ENCODE results near the gene NANS.
"Not testable (repeated sequence)": the region's sequence is repeated elsewhere in the genome, so short reads cannot be mapped to it uniquely, and the experiment has no call there.

Gene NANS

DNA sequence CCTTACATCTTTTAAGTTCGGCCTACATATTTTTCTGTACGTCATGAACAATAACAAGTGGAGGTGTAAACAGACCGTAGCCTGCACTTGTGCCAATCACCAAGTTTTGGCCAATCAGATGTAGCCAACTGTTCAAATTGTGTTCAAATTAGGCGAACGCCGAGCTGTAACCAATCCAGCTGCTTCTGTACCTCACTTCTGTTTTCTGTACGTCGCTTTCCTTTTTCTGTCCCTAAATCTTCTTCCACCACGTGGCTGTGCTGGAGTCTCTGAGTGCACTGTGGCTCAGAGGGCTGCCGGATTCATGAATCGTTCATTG, 36.0 kb downstream of the NANS start:
- in situ Hi-C loops (cut with MboI; ENCODE audit: low pct_unique_long_range_greater_than_20kb, low sequenced_read_pairs): no loop called here
- no peak for DNase-seq

DNA sequence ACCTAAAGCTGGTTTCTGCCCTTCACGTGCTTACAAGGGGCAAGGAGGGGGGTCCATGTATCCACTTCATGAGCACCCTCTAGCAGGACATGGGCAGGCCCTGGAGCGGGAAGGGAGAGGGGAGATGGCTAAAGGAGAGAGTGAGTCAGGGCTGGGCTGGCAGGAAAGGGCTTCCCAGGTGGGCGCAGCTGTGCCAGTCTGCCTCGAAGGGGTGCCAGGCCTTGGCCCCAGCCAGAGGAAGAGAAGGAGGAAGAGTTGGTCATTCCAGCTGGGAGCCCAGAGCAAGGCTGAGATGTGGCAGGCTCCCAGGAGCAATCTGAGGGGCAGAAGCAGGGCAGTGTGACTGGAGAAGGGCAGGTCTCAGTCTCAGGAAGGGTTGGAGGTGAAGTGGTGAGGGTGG, 37.8 kb downstream of the NANS start:
- in situ Hi-C loops (cut with MboI; ENCODE audit: low pct_unique_long_range_greater_than_20kb, low sequenced_read_pairs): no loop called here
- no peak for DNase-seq

DNA sequence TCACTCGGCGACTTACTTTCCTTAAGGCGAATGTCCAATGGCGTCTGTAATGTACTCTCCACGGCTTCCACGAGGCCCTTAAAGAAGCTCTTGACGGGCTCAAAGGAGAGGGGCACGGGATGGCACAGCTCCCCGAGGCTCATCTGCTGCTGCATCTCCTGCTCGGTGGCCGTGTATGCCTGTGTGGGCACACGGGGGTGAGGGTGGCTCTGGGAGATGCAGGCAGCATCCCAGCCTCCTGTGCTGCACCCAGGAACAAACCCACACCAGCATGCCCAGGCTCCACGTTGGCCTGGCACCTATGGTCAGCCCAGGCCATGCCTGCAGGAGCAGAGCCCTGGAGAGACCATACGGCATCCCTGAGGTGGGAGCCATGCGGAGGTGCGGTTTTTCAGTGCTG, 38.3 kb downstream of the NANS start:
- in situ Hi-C loops (cut with MboI; ENCODE audit: low pct_unique_long_range_greater_than_20kb, low sequenced_read_pairs): no loop called here

DNA sequence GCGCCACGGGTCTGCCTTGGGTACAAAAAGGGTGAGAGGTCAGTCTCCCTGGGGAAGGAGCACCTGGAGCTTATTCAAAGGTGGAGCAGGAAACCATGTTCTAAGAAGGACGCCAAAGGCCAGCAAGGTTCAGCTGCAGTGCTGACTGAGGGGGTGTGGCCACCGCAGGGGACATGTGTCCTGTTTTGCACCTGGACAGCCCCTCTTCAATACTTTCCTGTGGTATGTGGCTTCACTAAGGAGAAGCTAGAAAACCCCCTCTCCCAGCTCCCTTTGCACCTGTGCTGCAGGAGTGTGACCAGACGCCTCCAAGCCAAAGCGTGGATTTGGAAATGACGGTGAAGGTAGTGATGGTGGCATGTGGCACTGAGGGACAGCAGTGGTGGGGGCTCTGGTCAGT, 38.9 kb downstream of the NANS start:
- no peak for DNase-seq
- in situ Hi-C loops (cut with MboI; ENCODE audit: low pct_unique_long_range_greater_than_20kb, low sequenced_read_pairs): no loop called here

More for the DNA sequence above, 38.3 kb downstream of the NANS start:
- DNase-seq: no peak

DNA sequence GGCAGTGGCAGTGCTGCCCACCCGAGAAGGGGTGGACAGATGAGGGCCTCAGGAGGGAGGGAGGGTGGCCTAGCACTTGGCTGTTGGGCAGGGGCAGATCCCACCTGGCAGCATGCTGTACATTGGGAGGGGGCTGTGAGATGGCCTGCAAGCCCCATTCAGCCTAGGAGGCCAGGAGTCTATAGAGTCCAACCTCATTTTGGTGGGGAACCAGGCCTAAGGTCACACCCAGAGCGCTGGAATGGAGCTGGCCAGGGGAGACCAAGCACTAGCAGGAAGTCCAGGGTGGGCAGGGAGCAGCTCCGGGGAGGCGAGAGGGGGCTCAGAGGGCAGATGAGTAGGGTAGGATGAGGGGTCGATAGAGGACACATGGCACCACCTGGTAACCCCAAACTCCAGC, 39.6 kb downstream of the NANS start:
- in situ Hi-C loops (cut with MboI; ENCODE audit: low pct_unique_long_range_greater_than_20kb, low sequenced_read_pairs): no loop called here
- DNase-seq: no peak

DNA sequence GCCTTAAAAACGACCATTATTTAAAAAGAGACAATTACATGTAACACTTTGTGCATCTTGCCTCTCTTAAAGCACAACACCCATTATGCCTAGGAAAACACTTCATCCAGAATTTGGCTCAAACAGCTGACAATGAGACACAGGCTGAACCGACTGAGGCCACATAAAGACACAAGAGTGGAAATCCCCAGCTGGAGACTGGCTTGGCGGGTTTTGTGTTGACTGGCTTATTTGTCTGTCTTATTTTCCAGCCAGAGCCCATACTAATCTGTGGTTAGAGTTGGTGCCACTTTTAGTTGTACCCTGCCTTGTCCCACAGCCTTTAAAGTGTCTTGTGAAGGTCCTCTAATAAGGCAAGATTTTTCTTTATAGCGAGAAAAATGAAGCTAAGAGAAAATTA, 41.3 kb downstream of the NANS start:
- no peak for DNase-seq
- in situ Hi-C loops (cut with MboI; ENCODE audit: low pct_unique_long_range_greater_than_20kb, low sequenced_read_pairs): no loop called here

DNA sequence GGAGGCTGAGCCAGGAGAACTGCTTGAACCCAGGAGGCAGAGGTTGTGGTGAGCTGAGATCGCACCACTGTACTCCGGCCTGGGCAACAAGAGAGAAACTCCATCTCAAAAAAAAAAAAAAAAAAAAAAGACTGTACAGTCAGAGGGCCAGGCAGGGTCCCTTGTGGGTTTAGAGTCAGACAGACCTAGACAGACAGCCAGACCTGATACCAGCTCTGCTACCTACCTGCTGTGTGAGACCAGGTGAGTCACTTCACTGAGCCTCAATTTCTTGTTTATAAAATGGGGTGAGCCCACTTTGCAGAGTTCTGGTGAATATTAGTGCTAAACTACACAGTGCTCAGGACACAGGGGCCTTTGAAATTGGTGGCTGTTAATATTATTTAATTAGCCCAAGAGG, 42.8 kb downstream of the NANS start:
- in situ Hi-C loops (cut with MboI; ENCODE audit: low pct_unique_long_range_greater_than_20kb, low sequenced_read_pairs): no loop called here
- DNase-seq: no peak

DNA sequence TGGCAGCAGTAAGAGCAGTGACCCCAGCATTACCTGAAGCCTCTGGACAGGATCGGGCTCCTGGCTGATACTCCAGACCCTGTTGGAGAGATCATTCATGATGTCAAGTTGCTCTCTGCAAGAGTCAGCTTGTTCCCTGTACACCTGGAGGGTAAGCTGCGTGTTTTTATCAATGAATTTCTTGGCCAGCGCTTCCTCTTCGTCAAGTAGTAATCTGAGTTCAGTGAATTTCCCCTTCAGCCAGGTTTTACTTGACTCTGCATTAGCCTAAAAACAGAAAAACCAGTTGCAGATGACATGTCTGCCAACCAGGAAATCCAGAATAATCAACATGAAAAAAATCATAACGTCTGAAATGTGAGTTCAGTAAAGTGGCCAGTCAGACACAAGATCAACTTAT, 43.4 kb downstream of the NANS start:
- no peak for DNase-seq
- in situ Hi-C loops (cut with MboI; ENCODE audit: low pct_unique_long_range_greater_than_20kb, low sequenced_read_pairs): no loop called here

DNA sequence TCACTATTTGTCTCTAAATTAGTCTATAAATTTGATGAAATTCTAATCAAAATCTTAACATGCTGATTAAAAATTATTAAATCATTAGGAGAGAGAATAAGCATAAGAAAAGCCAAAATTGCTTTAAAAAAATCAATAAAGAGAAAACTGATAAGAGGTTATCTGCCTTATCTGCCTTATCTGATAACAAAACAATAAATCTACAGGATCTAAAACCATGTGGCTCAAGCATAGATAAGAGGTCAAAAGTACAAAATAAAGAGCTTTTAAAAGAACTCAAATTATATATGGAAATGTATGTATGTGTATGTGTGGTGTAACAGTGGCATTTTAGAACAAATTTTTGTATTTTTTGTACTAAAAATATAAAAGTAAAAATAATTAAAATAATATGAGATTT, 43.9 kb downstream of the NANS start:
- in situ Hi-C loops (cut with MboI; ENCODE audit: low pct_unique_long_range_greater_than_20kb, low sequenced_read_pairs): no loop called here
- no peak for DNase-seq

DNA sequence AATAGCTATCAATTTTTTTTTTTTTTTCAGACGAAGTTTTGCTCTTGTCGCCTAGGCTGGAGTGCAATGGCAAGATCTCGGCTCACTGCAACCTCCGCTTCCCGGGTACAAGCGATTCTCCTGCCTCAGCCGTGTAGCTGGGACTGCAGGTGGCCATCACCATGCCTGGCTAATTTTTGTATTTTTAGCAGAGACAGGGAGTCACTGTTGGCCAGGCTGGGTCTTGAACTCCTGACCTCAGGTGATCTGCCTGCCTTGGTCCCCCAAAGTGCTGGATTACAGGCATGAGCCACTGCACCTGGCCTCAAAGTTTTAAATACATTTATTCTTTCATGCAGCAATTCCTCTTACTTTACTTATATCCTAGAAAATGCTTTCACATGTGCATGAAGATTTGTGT, 44.9 kb downstream of the NANS start:
- no peak for DNase-seq
- in situ Hi-C loops (cut with MboI; ENCODE audit: low pct_unique_long_range_greater_than_20kb, low sequenced_read_pairs): no loop called here

DNA sequence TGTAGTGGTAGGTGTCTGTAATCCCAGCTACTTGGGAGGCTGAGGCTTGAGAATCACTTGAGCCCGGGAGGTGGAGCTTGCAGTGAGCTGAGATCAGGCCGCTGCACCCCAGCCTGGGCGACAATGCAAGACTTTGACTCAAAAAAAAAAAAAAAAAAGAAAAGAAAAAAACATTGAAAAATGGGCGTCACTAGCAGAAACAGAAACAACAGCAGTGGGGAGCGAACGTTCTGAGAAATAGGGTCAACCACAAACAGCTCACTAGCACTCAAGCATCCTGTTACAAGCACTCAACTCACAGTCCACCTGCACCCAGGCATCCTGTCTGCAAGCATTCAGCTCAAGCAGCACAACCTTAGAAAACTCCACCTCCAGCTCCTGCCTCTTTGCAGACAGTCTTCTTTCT, 45.3 kb downstream of the NANS start:
- DNase-seq: peak; percentile 93
- in situ Hi-C loops (cut with MboI; ENCODE audit: low pct_unique_long_range_greater_than_20kb, low sequenced_read_pairs): no loop called here

DNA sequence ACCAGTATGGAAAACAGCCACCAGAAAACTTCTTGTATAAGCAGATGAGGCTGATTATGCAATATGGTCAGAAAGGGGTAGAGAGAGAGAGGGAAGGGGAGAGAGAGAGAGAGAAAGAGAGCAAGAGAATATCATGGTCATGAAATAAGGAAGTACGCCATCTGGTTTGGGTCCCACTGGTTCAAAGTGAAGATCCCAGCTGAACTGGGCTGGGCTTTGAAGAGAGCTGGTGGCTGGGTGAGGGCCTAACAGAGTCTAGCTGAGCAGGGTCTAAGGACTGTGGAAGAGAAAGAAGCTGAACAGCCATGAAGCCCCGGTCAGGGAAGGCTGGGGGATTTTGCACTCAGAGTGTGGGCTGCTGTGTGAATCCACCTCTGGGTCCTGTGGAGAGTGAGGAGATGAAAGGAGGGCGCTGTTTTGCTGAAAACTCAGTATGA, 47.9 kb downstream of the NANS start:
- DNase-seq: peak; percentile 94
- in situ Hi-C loops (cut with MboI; ENCODE audit: low pct_unique_long_range_greater_than_20kb, low sequenced_read_pairs): no loop called here

DNA sequence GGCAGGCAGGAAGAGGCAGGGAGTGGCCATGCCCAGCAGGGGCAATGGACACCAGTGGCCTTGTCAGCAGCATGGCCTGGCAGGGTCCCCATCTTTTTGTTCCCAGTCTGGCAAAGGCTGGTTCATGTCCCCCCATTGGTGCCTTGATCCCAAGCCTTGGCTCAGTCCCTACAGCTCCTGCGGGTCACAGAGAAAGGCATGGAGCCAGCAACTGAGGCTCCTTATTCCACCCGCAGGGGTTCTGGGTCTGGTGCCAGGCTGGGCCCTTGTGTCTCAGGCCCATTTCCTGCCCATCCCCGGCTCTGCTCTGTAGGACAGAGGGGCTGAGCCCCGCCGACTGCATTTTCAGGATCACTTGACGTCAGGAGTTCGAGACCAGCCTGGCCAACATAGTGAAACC, 48.5 kb downstream of the NANS start:
- in situ Hi-C loops (cut with MboI; ENCODE audit: low pct_unique_long_range_greater_than_20kb, low sequenced_read_pairs): no loop called here

DNA sequence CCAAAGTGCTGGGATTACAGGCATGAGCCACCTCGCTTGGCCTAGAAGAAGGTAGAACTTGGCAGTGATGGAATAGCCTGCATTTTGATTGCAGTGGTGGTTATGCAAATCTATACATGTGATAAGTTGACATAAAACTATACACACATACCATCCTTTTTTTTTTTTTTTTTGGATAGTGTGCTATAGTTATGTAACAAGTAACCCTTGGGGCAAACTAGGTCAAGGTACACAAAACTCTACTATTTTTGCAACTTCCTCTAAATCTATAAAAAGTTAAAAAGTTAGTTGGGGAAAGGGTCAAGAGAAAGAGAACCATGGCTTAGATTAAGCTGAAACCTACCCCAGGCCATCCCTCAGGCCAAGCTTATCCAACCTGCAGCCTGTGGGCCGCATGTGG, 51.4 kb downstream of the NANS start:
- in situ Hi-C loops (cut with MboI; ENCODE audit: low pct_unique_long_range_greater_than_20kb, low sequenced_read_pairs): no loop called here
- DNase-seq: no peak

More for the DNA sequence above, 48.5 kb downstream of the NANS start:
- no peak for DNase-seq

DNA sequence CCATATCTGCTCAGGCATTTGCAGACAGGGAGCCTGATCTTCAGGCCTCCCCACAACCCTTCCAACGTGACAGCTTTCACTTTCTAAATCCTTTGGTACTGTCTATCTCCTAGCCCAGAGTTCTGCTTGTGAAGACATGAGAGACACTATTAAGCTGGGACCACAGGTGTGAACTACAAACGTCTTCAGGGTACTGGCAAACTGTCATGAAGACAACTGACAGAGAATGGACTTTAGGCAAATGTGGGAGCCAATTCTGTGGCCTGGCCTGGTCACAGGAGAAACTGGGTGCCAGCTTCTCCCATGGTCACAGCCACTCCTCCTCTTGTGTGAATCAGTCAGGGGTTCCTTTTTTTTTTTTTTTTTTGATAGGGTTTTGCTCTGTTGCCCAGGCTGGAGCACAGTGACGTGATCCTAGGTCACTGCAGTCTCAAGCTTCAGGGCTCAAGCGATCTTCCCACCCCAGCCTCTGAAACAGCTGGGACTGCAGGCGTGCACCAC, 52.0 kb downstream of the NANS start:
- no peak for DNase-seq
- in situ Hi-C loops (cut with MboI; ENCODE audit: low pct_unique_long_range_greater_than_20kb, low sequenced_read_pairs): no loop called here

DNA sequence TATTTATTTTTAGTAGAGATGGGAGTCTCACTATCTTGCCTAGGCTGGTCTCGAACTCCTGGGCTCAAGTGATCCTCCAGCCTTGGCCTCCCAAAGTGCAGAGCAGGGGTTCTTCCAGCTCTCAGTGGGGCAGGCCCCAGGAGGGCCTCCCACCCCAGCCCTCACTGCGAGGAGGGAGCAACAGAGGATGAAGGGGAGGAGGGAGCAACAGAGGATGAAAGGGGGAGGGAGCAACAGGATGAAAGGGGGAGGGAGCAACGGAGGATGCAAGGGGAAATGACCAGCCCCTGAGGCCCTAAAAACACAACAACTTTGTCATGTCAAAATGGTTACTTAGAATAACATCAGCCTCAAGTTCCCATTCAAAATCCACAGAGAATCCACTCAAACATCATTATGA, 52.5 kb downstream of the NANS start:
- no peak for DNase-seq

DNA sequence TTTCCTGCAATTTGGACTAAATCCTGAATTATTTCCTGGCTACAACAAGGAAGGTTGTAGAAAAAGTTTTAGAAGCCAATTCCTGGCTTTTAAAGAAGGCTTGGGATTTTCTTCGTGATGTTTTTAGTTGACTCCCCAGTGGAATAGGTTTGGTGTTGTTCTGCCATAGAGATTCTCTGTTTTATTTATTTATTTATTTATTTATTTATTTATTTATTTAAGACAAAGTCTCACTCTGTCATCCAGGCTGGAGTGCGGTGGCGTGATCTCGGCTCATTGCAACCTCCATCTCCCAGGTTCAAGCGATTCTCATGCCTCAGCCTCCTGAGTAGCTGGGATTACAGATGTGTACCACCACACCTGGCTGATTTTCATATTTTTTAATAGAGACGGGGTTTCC, 60.6 kb downstream of the NANS start:
- DNase-seq; in situ Hi-C loops (cut with MboI; ENCODE audit: low pct_unique_long_range_greater_than_20kb, low sequenced_read_pairs): not testable (repeated sequence)

More for the DNA sequence above, 52.5 kb downstream of the NANS start:
- in situ Hi-C loops (cut with MboI; ENCODE audit: low pct_unique_long_range_greater_than_20kb, low sequenced_read_pairs): no loop called here

DNA sequence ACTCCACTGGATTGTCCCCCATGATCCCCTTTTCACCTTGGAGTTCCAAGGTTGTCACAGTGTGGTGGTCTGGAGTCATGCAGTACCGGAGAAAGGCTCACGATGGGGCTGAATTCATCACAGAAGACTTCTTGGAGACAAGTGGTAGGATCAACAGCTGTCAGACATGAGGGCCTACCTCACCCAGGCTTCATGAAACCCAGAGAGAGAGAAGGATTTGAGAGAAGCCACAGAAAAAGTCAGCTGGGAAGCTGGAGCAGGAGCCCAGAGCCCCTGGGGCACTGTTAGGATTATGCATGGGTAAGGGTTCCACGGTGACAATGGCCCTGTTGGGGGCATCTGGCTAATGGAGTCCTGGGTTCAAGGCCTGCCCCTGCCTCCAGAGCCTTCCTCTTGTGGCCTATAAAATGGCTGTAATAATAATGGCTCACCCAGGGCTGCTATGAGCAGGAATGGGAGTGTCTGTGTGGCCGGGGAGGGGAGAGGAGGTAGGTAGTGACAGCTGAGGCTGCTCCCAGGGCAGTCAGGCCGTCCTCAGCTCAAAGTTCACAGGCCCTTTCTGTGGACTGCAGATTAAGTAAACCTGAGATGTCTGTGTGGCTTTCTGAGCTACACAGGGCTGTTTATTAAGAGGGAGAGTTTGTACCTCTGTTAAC, 61.6 kb downstream of the NANS start:
- in situ Hi-C loops (cut with MboI; ENCODE audit: low pct_unique_long_range_greater_than_20kb, low sequenced_read_pairs): no loop called here
- peak; percentile 72 for DNase-seq

DNA sequence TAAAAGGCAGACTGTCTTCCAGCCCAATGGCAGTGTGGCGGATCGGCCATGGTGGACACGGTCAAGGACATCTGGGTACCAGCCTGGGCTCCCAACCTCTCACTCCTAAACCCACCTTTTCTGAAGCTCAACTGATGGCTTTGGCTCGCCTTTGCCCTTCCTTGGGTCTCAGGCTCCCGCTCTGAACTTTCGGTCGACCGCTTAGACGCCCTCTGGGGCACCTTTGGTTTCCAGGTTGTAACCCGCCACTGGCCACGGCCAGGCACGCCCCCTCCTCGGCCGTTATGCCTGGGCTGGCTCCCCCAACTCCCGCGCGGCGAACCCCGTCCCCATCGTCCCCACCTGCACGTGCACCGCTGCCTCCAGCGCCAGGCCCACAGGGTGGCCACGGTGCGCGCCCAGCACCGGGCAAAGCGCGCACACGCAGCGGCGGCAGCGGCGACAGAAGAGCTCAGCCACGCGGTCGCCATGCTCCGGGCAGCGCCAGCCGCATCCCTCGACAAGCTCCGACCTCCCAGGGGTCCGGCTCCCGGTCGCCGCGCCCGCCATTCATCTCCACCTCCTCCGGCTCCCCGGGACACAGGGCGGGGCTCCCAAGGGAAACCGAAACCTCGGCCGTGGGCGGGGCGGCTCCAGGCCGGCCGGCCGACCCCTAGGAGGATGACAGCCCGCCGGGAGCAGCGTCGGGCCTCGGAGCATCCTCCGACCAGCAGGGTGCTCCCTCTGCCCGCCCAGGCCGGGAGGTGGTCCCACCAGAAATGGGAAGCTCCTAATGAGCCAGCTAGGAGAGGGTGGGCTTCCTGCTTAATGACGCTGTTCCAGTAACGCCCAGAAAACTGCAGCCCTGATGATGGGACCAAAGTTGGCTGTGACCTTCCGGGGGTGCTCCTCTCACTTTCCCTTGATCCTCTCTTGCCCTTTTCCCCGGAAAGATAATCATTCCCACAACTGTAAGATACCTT, 62.4 kb downstream of the NANS start, which contains the start of gene TRIM14:
TRIM14 (minus strand) TSS at position 583 of the 962 bp plus-strand sequence; CDS start at position 549, 34 bp downstream.
- peak; percentile 71 for DNase-seq

DNA sequence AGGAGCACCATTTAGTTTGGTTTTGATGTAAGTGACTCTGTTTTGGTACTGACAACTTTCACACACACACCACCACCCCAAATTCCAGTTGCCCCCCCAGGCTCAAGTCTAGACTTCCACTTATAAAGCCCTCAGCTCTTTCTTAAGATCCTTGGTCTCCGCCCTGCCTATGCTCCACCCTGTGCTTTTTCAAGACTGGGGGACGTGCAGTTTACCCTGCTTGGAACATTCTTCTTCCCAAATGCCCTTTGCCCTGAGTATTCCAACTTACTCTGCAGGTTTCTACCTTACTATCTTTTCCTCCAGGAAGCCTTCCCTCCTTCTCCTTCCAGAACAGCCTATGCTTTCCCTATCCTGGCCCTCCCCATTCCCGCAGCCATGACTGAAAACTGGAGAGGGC, 63.9 kb downstream of the NANS start:
- in situ Hi-C loops (cut with MboI; ENCODE audit: low pct_unique_long_range_greater_than_20kb, low sequenced_read_pairs): no loop called here
- DNase-seq: no peak

More for the DNA sequence above, 62.4 kb downstream of the NANS start, which contains the start of gene TRIM14:
- in situ Hi-C loops (cut with MboI; ENCODE audit: low pct_unique_long_range_greater_than_20kb, low sequenced_read_pairs): no loop called here
